K562 (cell line): ENCODE measurements around the gene UBE2S. TPM values are rescaled to one million over a fixed set of nuclear protein-coding genes. Genes with fewer than 3 reads are reported as not detected.
A peak's percentile ranks its signal among the peaks of the same experiment; 100 is the strongest.

Source experiments
- ATAC-seq: fragments of 200-7000 bp; cut with Tn5 transposase; 3 replicates; pipeline ENCODE4 v1.9.1; 2020; ENCODE audit warnings: moderate library complexity
- BruUV-seq: library from RNA; stranded (reverse); fragments of 400-500 nt; replicated peaks from 2 replicates; lab custom pipeline; 2021; lab: Mats Ljungman, UMichigan
- CTCF ChIA-PET: fragments of 300-600 bp; formaldehyde crosslinking; extraction: SDS; loops from one replicate; lab custom pipeline; 2021; ENCODE audit warnings: low intra/inter-chr PET ratio; lab: Yijun Ruan, JAX
- POLR2A ChIA-PET: fragments of 300-600, 350-650 bp; sonication (Branson Sonifier 250); formaldehyde crosslinking; extraction: SDS; loops from one replicate; lab custom pipeline; 2021; ENCODE audit warnings: antibody characterized with exemption, inconsistent platforms; lab: Yijun Ruan, JAX
- DNase-seq, 4 experiments: peaks; one replicate each; pipeline versions ENCODE4 v3.0.0 to v3.0.0-alpha.2; 2011 to 2018; ENCODE audit warnings: low spot score in 3 of 4, mixed read lengths in 3 of 4; ENCODE audit errors: extremely low read depth in 1 of 4
- FAIRE-seq: peaks from 2 replicates; lab custom pipeline; 2011; peaks lifted over from hg19 to GRCh38; lab: Jason Lieb, UNC
- H2AFZ ChIP-seq: 2 replicates; pipeline ENCODE4 v1.6.0; 2011; ENCODE audit warnings: low read depth, low read length, control low read depth, inconsistent platforms
- H3K27ac ChIP-seq: fragments of 200-600 bp; 3 replicates; pipeline ENCODE4 v1.8.0; 2011; ENCODE audit warnings: low read depth, mild to moderate bottlenecking, control low read depth, inconsistent platforms, low read length, moderate library complexity, mixed read lengths; ENCODE audit errors: extremely low read depth
- H3K27me3 ChIP-seq, 2 experiments: fragments of 300-600 bp in 1 of 2; 2 replicates in 1 of 2; 3 replicates in 1 of 2; pipeline versions ENCODE4 v1.6.0 to v1.8.0; 2011; ENCODE audit warnings: inconsistent platforms in 2 of 2, low read length in 2 of 2, mild to moderate bottlenecking in 1 of 2, mixed read lengths in 1 of 2, moderate library complexity in 1 of 2; ENCODE audit not compliant: control insufficient read depth in 2 of 2, insufficient read depth in 2 of 2
- H3K36me3 ChIP-seq: fragments of 300-600 bp; 3 replicates; pipeline ENCODE4 v1.8.0; 2011; ENCODE audit warnings: mild to moderate bottlenecking, low read length, inconsistent platforms; ENCODE audit not compliant: control insufficient read depth, insufficient read depth
- H3K4me1 ChIP-seq, 2 experiments: fragments of 200-600 bp in 1 of 2; replicated peaks in 1 of 2; 2 replicates in 1 of 2; 3 replicates in 1 of 2; pipeline versions ENCODE4 v1.5.1 to v1.8.0; 2011; ENCODE audit warnings: inconsistent platforms in 2 of 2, low read length in 2 of 2, mild to moderate bottlenecking in 1 of 2, mixed read lengths in 1 of 2, moderate library complexity in 1 of 2; ENCODE audit not compliant: control insufficient read depth in 2 of 2, insufficient read depth in 2 of 2
- H3K4me2 ChIP-seq: 2 replicates; pipeline ENCODE4 v1.6.1; 2011; ENCODE audit warnings: low read length, control low read depth, inconsistent platforms, mixed read lengths; ENCODE audit not compliant: insufficient read depth
- H3K4me3 ChIP-seq: fragments of 200-600 bp; sonication (generic), shearing (Covaris generic); 2 replicates; pipeline ENCODE4 v1.5.1; 2016; ENCODE audit warnings: control low read depth, inconsistent platforms
- H3K79me2 ChIP-seq: fragments of 200-600 bp; 3 replicates; pipeline ENCODE4 v1.8.0; 2011; ENCODE audit warnings: low read length, inconsistent platforms; ENCODE audit not compliant: control insufficient read depth, insufficient read depth
- H3K9ac ChIP-seq, 2 experiments: 2 replicates each; pipeline versions ENCODE4 v1.6.0 to v1.6.1; 2011; ENCODE audit warnings: low read depth in 2 of 2, low read length in 2 of 2, control low read depth in 1 of 2, inconsistent platforms in 1 of 2, mild to moderate bottlenecking in 1 of 2, mixed read lengths in 1 of 2; ENCODE audit not compliant: insufficient read depth in 1 of 2
- H3K9me1 ChIP-seq: one replicate; pipeline ENCODE4 v1.6.0; 2011; ENCODE audit warnings: inconsistent platforms, mild to moderate bottlenecking, low read length, moderate library complexity; ENCODE audit not compliant: control insufficient read depth, insufficient read depth
- H3K9me3 ChIP-seq: replicated peaks from 2 replicates; pipeline ENCODE4 v1.5.1; 2011; ENCODE audit warnings: low read depth, low read length, inconsistent platforms; ENCODE audit not compliant: control insufficient read depth, insufficient read depth
- H4K20me1 ChIP-seq: replicated peaks from 2 replicates; pipeline ENCODE4 v1.6.1; 2011; ENCODE audit warnings: low read length, inconsistent platforms, mixed read lengths; ENCODE audit not compliant: control insufficient read depth, insufficient read depth
- ATF1 ChIP-seq, 2 experiments: fragments of 450-650 bp in 1 of 2; IDR thresholded peaks; 2 replicates each; pipeline ENCODE4 v1.6.1; 2016; ENCODE audit warnings: missing compliant biosample characterization in 1 of 2, missing genetic modification characterization in 1 of 2
- ATF2 ChIP-seq: sonication (generic); formaldehyde crosslinking; IDR thresholded peaks from 2 replicates; pipeline ENCODE4 v1.8.1; 2022; ENCODE audit warnings: missing genetic modification reagents
- ATF7 ChIP-seq: fragments of 450-650 bp; IDR thresholded peaks from 2 replicates; pipeline ENCODE4 v1.7.1; 2014; ENCODE audit warnings: mild to moderate bottlenecking, moderate library complexity
- CREM ChIP-seq: IDR thresholded peaks from 2 replicates; pipeline ENCODE4 v1.6.1; 2014; ENCODE audit warnings: antibody characterized with exemption, low read depth
- GABPA ChIP-seq: fragments of 200-800 bp; sonication (Bioruptor generic); conservative IDR thresholded peaks from 2 replicates; pipeline ENCODE4 v1.6.1; 2016; ENCODE audit warnings: low read depth, missing genetic modification characterization, missing compliant biosample characterization
- JUNB ChIP-seq: fragments of 450-650 bp; formaldehyde crosslinking; conservative IDR thresholded peaks from 2 replicates; pipeline ENCODE4 v1.4.0; 2020; ENCODE audit warnings: mild to moderate bottlenecking
- MAFF ChIP-seq: IDR thresholded peaks from 2 replicates; pipeline ENCODE4 v1.6.1; 2012; ENCODE audit warnings: low read length, improper control_type of control experiment
- STAG1 ChIP-seq: sonication (generic); formaldehyde crosslinking; IDR thresholded peaks from 2 replicates; pipeline ENCODE4 v1.5.0; 2020; ENCODE audit warnings: missing genetic modification reagents, borderline replicate concordance
- TEAD1 ChIP-seq, 2 experiments: fragments of 450-650 bp in 1 of 2; sonication (generic) in 1 of 2; formaldehyde crosslinking; IDR thresholded peaks; 2 replicates each; pipeline versions ENCODE4 v1.4.0 to v1.8.0; 2020 to 2022; ENCODE audit warnings: mild to moderate bottlenecking in 2 of 2, missing genetic modification reagents in 1 of 2
- ZNF311 ChIP-seq: fragments of 250-450 bp; sonication (Bioruptor Pico); IDR thresholded peaks from 2 replicates; pipeline ENCODE4 v1.4.0; 2020; ENCODE audit warnings: mild to moderate bottlenecking, moderate library complexity
- ZNF766 ChIP-seq: fragments of 200-800 bp; sonication (Bioruptor generic); conservative IDR thresholded peaks from 2 replicates; pipeline ENCODE4 v1.6.1; 2016; ENCODE audit warnings: missing genetic modification characterization, missing compliant biosample characterization
- WGBS: fragments of 100-300 bp; shearing (Covaris generic); methylation state at CpG from one replicate; pipeline ENCODE4 v1.1.6; 2016; ENCODE audit warnings: low coverage, mixed read lengths; ENCODE audit not compliant: insufficient coverage; ENCODE audit errors: missing lambda C conversion rate; 5-methylcytosine and 5-hydroxymethylcytosine counted together
- in situ Hi-C: fragments of 300-500 bp; cut with MboI; formaldehyde crosslinking; loops from 4 replicates; pipeline ENCODE4 v1.15.0; 2018; ENCODE audit warnings: inconsistent platforms, mixed read lengths
- intact Hi-C: fragments of 100-400 bp; cut with micrococcal nuclease; formaldehyde crosslinking; loops from 2 replicates; pipeline ENCODE4 v1.14.2; 2022
- polyA plus RNA-seq, 8 experiments: library from polyadenylated mRNA; depleted of rRNA in 4 of 8; stranded (reverse) in 5 of 8; unstranded in 3 of 8; fragments of >200 nt; fragmentation: Nextera tagmentation in 2 of 8; fragmentation: Illumina TruSeq in 1 of 8; extraction: Ambion mirVana in 2 of 8; extraction: Trizol in 1 of 8; gene quantifications; 2 replicates each; pipeline versions ENCODE4 v1.2.1 to v1.2.3, GENCODE V29; 2011 to 2014; ENCODE audit warnings: inconsistent platforms in 1 of 8, missing spikeins in 1 of 8
- total RNA-seq, 7 experiments: library from RNA; depleted of rRNA in 6 of 7; stranded (reverse); fragments of >200 nt in 6 of 7; fragmentation: Illumina TruSeq in 2 of 7; extraction: Trizol in 2 of 7; gene quantifications; 2 replicates each; pipeline versions ENCODE4 v1.2.1 to v1.2.3, GENCODE V29; 2011 to 2021; ENCODE audit warnings: low replicate concordance in 1 of 7
- TF ChIP-seq, protein P1 (sequence below), 2 experiments: fragments of 450-650 bp in 1 of 2; sonication (generic) in 1 of 2; formaldehyde crosslinking in 1 of 2; IDR thresholded peaks in 1 of 2; conservative IDR thresholded peaks in 1 of 2; 2 replicates each; pipeline versions ENCODE4 v1.6.1 to v1.8.1; 2016 to 2023; ENCODE audit warnings: mild to moderate bottlenecking in 2 of 2, moderate library complexity in 2 of 2, inconsistent platforms in 1 of 2, missing genetic modification reagents in 1 of 2

Gene UBE2S
- total and polyA plus RNA-seq, 9 of the 15 experiments (the other 6 are each of a cell fraction or from before 2014, with no cell fraction given) = 1.5 to 1,305 (median 157) TPM

- H3K9ac ChIP-seq = no peak overlapping the region
- no peak for TF ChIP-seq ZNF766 (CRISPR knock-in tag)
- no peak for TF ChIP-seq STAG1 (CRISPR knock-in tag)
- TF ChIP-seq MAFF = no peak
- in situ Hi-C loops (loop anchor here (25.0 kb wide), 1 partner anchor 771 kb away; the partner anchor contains the start of gene LILRB4), intact Hi-C loops (no loop called here)
- no peak for FAIRE-seq
- H3K36me3 ChIP-seq = no peaks in the 10 kb centered on the region
- no peak for DNase-seq
- H3K27me3 ChIP-seq = peaks cover 0 to 13% of the 10 kb centered on the region in 2 experiments; a peak in 2 of 5 replicates
- ChIA-PET POLR2A (interaction anchor here (0.6 kb wide), 1 partner anchor 38 kb away, joined by 3 read pairs; no protein-coding TSS in a partner anchor), CTCF (no interaction called here)
- H3K4me3 ChIP-seq = no peak overlapping the region
- no peaks in the 10 kb centered on the region for H3K9me3 ChIP-seq
- H3K4me2 ChIP-seq = no peak overlapping the region
- no peaks in the 10 kb centered on the region for H3K79me2 ChIP-seq
- H2AFZ ChIP-seq = no peak overlapping the region
- ATAC-seq = no peak
- WGBS = 77% methylated on average over 25 of the region's 48 CpGs
- no peaks in the 10 kb centered on the region for H3K9me1 ChIP-seq
- no TSS peak for BruUV-seq
- H3K27ac ChIP-seq = no peak overlapping the region
- H3K4me1 ChIP-seq = peaks cover 0 to 18% of the 10 kb centered on the region in 2 experiments; a peak in 2 of 5 replicates
- peaks cover 4% of the 10 kb centered on the region for H4K20me1 ChIP-seq
Observed at GRCh38 chr19:55433292-55433691, 25.7 kb upstream of the UBE2S start.

GRCh38 chr19:55432241-55432959 is 24.8 kb upstream of the UBE2S start:
- ChIA-PET CTCF (no interaction called here), POLR2A (no interaction called here)
- Histone ChIP-seq H4K20me1 (peaks cover 4% of the 10 kb centered on the region; the same call in 1 of the 2 replicates), H3K9me1 (no peaks in the 10 kb centered on the region), H3K4me2 (no peak overlapping the region), H3K9ac (no peak overlapping the region), H3K36me3 (no peaks in the 10 kb centered on the region), H3K79me2 (no peaks in the 10 kb centered on the region), H3K4me3 (no peak overlapping the region), H3K27ac (no peak overlapping the region), H2AFZ (no peak overlapping the region), H3K9me3 (no peaks in the 10 kb centered on the region), H3K4me1 (peaks cover 0 to 12% of the 10 kb centered on the region in 2 experiments; a peak in 2 of 5 replicates), H3K27me3 (peaks cover 0 to 13% of the 10 kb centered on the region in 2 experiments; a peak in 2 of 5 replicates)
- in situ Hi-C loops (loop anchor here (25.0 kb wide), 1 partner anchor 770 kb away; the partner anchor contains the start of gene LILRB4), intact Hi-C loops (no loop called here)
- ATAC-seq (no peak), FAIRE-seq (peak; percentile 6), DNase-seq (no peak)
- no TSS peak for BruUV-seq
- WGBS = 25% methylated on average over 14 of the region's 14 CpGs
- TF ChIP-seq CREM (peak; percentile 93), JUNB (CRISPR knock-in tag) (peak; percentile 84), ATF1 (CRISPR knock-in tag; IDR thresholded peaks at IDR 0.05) (peak; percentile 70), ATF1 (tag; IDR thresholded peaks at IDR 0.05) (peak; percentile 97), ZNF311 (CRISPR knock-in tag) (no peak), TEAD1 (CRISPR knock-in tag; IDR thresholded peaks at IDR 0.05) (0 out of 4 replicates have a peak, but pooled peaks of 1 of the 2 experiments have one; percentile 8), ATF7 (peak; percentile 82), GABPA (tag) (peak; percentile 37; the same call in 1 of the 2 replicates), ATF2 (CRISPR knock-in tag) (peak; percentile 93)
- TF ChIP-seq, protein P1, sequence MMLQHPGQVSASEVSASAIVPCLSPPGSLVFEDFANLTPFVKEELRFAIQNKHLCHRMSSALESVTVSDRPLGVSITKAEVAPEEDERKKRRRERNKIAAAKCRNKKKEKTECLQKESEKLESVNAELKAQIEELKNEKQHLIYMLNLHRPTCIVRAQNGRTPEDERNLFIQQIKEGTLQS (IDR thresholded peaks at IDR 0.05) = peak; percentile 94
- TF ChIP-seq, protein P1 (CRISPR knock-in tag; conservative IDR thresholded peaks at IDR 0.05) = no peak
